Measurements from ENCODE around the gene CWF19L2.
"Not testable (repeated sequence)": the region's sequence is repeated elsewhere in the genome, so short reads cannot be mapped to it uniquely, and the experiment has no call there.

The CWF19L2 gene

DNA sequence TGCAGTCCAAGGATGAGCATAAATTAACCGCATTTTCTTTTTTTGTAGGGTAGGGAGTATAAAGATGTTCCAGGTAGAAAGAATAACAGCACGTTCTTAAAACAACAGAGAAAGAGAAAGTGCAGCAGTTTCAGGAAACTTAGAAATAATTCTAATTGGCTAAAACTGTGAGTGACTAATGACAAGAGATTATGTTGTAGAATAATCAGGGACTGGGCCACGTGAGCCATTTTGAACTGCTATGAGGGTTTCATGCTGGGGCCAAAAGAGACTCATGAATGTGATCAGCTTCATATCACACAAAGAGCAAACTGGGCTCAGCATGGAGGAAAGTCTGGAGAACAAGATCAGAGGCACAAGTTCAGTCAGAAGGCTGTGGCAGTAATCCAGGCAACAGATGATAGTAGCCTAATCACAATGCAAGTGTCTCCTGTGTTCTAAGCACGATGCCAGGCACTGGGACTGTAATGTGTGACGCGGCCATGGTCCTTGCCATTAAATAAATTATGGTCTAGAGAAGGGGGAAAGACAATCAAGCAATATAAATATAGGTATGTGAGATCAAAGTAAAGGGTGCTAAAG lies 17.9 kb downstream of the CWF19L2 start:
- in situ Hi-C loops (cut with HindIII; ENCODE audit: low sequenced_read_pairs) = no loop called here

GRCh38 chr11:107438148-107438547 lies 19.5 kb downstream of the CWF19L2 start:
- in situ Hi-C loops (cut with HindIII; ENCODE audit: low sequenced_read_pairs) = no loop called here

GRCh38 chr11:107430525-107430924 lies 27.1 kb downstream of the CWF19L2 start:
- in situ Hi-C loops (cut with HindIII; ENCODE audit: low sequenced_read_pairs) = no loop called here

- in situ Hi-C loops (cut with HindIII; ENCODE audit: low sequenced_read_pairs) = no loop called here
Observed at GRCh38 chr11:107427569-107428180, 29.9 kb downstream of the CWF19L2 start.

GRCh38 chr11:107413352-107413751 lies 44.3 kb downstream of the CWF19L2 start:
- in situ Hi-C loops (cut with HindIII; ENCODE audit: low sequenced_read_pairs) = no loop called here

DNA sequence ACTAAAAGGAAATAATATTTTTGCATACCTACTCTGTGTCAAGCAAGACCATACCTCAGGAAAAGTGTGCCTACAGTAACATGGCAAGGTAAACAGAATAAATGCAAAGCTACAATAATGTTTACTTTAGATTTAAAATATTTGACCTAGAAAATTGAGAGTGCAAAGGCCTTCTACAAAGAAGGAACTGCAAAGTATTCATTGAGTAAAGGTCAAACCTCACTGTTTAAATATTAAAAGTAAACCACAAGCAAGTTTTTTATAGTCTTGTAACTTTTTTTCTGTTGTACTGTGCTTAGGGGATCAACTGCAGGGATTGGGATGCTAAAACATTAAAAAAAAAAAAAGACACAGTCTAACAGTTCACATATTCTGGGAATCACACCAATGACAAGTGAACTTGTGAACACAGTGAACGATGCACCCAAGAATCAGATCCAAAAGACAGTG lies 48.8 kb downstream of the CWF19L2 start:
- in situ Hi-C loops (cut with HindIII; ENCODE audit: low sequenced_read_pairs) = no loop called here

- in situ Hi-C loops (cut with HindIII; ENCODE audit: low sequenced_read_pairs) = no loop called here
Observed at GRCh38 chr11:107405260-107405659, 52.4 kb downstream of the CWF19L2 start.

- in situ Hi-C loops (cut with HindIII; ENCODE audit: low sequenced_read_pairs) = not testable (repeated sequence)
Observed at GRCh38 chr11:107401131-107401530, 56.5 kb downstream of the CWF19L2 start.

GRCh38 chr11:107397357-107397756 lies 60.3 kb downstream of the CWF19L2 start:
- in situ Hi-C loops (cut with HindIII; ENCODE audit: low sequenced_read_pairs) = no loop called here

GRCh38 chr11:107392611-107393010 lies 65.0 kb downstream of the CWF19L2 start:
- in situ Hi-C loops (cut with HindIII; ENCODE audit: low sequenced_read_pairs) = no loop called here

- in situ Hi-C loops (cut with HindIII; ENCODE audit: low sequenced_read_pairs) = not testable (repeated sequence)
Observed at GRCh38 chr11:107390701-107391100, 66.9 kb downstream of the CWF19L2 start.

DNA sequence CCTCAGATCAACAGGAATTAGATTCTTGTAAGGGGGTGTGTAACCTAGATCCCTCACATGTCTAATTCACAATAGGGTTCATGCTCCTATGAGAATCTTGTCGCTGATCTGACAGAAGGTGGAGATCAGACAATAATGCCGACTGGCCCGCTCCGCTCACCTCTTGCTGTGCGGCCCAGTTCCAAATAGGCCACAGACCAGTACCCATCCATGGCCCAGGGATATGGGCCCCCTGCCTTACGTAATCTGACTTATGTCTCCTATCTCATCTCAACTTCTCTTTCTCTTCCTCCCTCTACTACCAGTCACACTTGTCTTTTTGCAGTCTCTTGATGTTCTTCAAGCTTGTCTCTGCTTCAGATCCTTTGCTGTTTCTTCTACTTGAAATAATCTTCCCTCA lies 70.0 kb downstream of the CWF19L2 start:
- in situ Hi-C loops (cut with HindIII; ENCODE audit: low sequenced_read_pairs) = no loop called here

DNA sequence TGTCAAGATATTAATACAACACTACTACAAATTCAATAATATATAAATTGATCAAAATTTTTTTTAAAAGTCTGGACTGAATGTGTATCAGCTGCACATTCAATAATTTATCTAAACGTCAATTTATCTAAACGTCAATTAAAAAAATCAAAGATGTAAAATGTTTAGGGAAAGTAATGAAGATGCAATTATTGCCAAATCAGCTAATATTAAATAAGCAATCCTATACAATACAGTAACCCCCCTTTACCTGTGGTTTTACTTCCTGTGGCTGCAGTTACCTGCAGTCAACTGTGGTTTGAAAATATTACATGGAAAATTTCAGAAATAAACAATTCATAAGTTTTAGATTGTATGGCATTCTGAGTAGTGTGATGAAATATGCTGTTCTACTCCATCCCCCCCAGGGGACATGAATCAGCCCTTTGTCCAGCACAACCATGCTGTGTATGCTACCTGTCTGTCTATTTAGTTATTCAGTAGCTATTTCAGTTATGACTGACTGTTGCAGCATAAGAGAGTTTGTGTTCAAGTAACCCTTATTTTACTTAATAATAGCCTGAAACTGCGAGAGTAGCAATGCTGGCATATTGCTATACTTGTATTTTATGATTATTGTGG lies 72.2 kb downstream of the CWF19L2 start:
- in situ Hi-C loops (cut with HindIII; ENCODE audit: low sequenced_read_pairs) = no loop called here

DNA sequence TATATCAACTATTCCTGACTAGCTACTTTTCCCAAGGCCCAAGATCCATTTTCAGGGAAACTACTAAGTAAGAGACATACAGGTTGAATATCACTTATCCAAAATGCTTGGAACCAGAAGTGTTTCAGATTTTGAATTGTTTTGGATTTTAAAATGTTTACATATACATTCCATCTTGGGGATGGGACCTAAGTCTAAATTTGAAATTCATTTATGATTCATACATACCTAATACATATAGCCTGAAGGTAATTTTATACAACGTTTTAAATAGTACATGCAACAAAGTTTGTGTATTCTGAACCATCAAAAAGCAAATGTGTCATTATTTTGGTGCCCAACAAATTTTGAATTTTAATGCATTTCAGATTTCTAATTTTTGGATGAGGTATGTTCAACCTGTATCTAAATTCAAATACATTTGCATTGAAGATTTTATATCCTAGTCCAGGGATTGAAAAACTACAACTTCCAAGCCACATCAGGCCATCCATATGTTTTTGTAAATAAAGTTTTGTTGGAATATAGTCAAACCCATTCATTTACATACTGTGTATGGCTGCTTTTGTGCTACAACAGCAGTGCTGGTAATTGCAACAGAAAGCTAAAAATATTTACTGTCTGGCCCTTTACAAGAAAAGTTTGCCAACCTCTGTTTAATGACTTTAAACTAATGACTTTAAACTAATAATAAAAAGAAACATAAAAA lies 73.3 kb downstream of the CWF19L2 start:
- in situ Hi-C loops (cut with HindIII; ENCODE audit: low sequenced_read_pairs) = no loop called here

- in situ Hi-C loops (cut with HindIII; ENCODE audit: low sequenced_read_pairs) = no loop called here
Observed at GRCh38 chr11:107372439-107372838, 85.2 kb downstream of the CWF19L2 start.

- in situ Hi-C loops (cut with HindIII; ENCODE audit: low sequenced_read_pairs) = no loop called here
Observed at GRCh38 chr11:107370390-107370789, 87.2 kb downstream of the CWF19L2 start.

DNA sequence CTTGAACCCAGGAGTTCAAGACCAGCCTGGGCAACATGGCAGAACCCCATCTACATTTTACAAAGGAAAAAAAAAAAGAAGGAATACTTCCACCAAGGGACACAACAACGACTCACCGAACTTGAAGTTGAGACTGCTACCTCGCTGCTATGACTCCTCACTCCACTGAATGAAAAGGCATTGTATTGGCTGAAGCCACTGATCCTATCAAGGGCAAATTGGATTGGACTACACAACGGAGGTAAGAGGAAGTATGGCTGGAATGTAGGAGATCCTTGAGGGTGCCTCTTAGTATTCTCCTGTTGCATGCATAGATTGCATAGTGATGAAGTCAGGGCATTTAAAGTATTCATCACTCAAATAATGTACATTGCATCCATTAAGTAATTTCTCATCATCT lies 97.9 kb downstream of the CWF19L2 start:
- in situ Hi-C loops (cut with HindIII; ENCODE audit: low sequenced_read_pairs) = no loop called here

GRCh38 chr11:107357877-107358276 lies 99.7 kb downstream of the CWF19L2 start:
- in situ Hi-C loops (cut with HindIII; ENCODE audit: low sequenced_read_pairs) = no loop called here

GRCh38 chr11:107354780-107355179 lies 102.8 kb downstream of the CWF19L2 start:
- in situ Hi-C loops (cut with HindIII; ENCODE audit: low sequenced_read_pairs) = no loop called here

DNA sequence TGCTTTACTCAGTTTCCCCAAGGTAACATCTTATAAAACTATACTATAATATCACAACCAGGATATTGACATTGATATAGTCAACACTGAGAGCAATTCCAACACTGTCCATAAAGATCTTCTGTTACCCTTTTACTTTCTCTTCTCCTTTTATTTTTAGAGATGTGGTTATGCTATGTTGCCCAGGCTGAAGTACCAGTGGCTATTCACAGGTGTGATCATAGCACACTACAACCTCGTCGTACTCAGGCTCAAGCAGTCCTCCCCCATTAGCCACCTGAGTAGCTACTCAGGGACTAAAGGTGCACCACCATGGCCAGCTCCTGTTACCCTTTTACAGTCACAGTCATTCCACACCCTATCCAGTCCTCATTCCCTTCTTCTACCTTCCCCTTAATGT lies 119.7 kb downstream of the CWF19L2 start:
- in situ Hi-C loops (cut with HindIII; ENCODE audit: low sequenced_read_pairs) = no loop called here

- in situ Hi-C loops (cut with HindIII; ENCODE audit: low sequenced_read_pairs) = no loop called here
Observed at GRCh38 chr11:107331728-107332127, 125.9 kb downstream of the CWF19L2 start.

DNA sequence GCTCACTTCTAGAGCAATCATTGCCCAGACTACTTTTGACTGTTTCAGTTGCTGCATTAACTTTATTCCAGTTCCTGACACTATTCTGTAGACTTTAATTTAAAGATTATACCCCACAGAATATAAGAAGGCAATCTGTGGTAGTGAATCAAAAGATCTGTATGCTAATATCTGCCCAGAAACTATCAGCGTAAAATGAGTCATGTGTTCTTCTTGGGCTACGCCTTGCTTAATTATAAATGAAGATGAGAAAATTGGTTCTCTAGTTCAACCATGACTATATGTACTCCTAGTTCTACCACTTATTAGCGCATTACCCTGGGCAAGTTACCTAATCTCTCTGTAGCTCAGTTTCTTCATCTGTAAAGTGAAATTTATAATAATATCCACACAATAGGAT lies 128.5 kb downstream of the CWF19L2 start:
- in situ Hi-C loops (cut with HindIII; ENCODE audit: low sequenced_read_pairs) = no loop called here

Data from DLD1 (cell line).